B cell (primary cell): ENCODE results near the gene GRK5.

Source experiments
- CTCF ChIP-seq: fragments of 200-600 bp; IDR thresholded peaks from one replicate; pipeline ENCODE4 v1.8.0; 2022; ENCODE audit warnings: antibody characterized with exemption, mild to moderate bottlenecking
- EZH2 ChIP-seq: IDR thresholded peaks from 2 replicates; pipeline ENCODE4 v1.6.1; 2012; ENCODE audit warnings: borderline replicate concordance, low read depth, mild to moderate bottlenecking, moderate library complexity, low read length; ENCODE audit not compliant: insufficient read depth, poor library complexity, severe bottlenecking

- TF ChIP-seq CTCF (no peak), EZH2 (no peak)
Measured at GRCh38 chr10:119290301-119291048, 83.1 kb downstream of the GRK5 start.
